GM19324 (cell line): ENCODE data around the gene SEC11A.
A peak's percentile ranks its signal among the peaks of the same experiment; 100 is the strongest.
"Not testable (repeated sequence)": the region's sequence is repeated elsewhere in the genome, so short reads cannot be mapped to it uniquely, and the experiment has no call there.

Source experiments
- ATAC-seq: cut with Tn5 transposase; IDR thresholded peaks from one replicate; pipeline ENCODE4 v1.9.1; 2021; ENCODE audit warnings: mild to moderate bottlenecking, moderate library complexity; ENCODE audit not compliant: unreplicated experiment, low FRiP score

SEC11A gene

DNA sequence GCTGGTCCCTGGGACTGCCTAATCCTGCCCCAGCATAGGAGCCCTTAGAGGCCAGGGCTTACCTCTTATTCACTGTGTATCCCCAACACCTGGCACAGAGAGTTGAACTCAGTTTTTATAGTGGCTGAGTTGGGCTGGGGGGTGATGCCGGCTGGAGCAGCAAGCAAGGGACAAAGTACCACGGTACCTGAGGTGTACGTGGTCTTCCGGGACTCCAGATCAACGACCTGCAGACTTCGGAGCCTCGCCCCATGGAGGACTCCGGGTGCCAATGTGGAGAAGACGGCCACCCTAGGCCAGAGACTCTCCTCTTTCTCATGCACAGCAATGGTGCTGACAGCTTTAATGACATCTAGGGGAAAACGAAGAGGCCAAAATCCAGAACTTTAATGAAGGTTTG lies 69.9 kb downstream of the SEC11A start:
- ATAC-seq: no peak

DNA sequence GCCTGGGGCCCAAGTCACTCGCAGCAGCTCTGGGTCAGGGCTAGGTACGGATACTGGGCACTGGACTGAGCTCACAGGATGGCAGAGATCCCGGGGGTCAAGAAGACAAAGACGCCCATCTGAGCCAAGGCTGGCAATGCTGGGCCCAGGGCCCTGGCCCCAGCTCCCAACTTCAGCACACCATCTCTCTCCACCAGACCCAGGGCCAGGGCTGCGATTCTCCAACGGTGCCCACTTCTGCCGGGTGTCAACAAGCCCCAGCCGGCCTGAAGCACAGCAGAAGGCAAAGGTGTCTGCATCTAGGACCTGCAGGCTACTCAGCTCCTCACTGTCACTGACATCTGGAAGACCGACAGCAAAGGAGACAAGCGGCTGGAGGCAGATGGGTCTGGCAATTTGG lies 70.4 kb downstream of the SEC11A start:
- no peak for ATAC-seq

GRCh38 chr15:84643838-84644237 lies 72.1 kb downstream of the SEC11A start:
- no peak for ATAC-seq

- not testable (repeated sequence) for ATAC-seq
These were observed 73.3 kb downstream of the SEC11A start for GRCh38 chr15:84642640-84643039.

DNA sequence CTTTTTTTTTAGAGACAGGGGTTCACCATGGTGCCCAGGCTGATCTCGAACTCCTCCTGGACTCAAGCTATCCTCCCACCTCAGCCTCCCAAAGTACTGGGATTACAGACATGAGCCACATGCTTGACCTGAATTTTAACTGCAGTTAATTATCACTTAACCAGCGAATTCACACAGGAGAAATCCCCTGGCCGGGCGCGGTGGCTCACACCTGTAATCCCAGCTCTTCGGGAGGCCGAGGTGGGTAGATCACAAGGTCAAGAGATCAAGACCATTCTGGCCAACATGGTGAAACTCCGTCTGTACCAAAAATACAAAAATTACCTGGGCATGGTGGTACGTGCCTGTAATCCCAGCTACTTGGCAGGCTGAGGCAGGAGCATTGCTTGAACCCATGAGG lies 74.1 kb downstream of the SEC11A start:
- ATAC-seq: not testable (repeated sequence)

GRCh38 chr15:84638103-84638502 lies 77.8 kb downstream of the SEC11A start:
- ATAC-seq: no peak

DNA sequence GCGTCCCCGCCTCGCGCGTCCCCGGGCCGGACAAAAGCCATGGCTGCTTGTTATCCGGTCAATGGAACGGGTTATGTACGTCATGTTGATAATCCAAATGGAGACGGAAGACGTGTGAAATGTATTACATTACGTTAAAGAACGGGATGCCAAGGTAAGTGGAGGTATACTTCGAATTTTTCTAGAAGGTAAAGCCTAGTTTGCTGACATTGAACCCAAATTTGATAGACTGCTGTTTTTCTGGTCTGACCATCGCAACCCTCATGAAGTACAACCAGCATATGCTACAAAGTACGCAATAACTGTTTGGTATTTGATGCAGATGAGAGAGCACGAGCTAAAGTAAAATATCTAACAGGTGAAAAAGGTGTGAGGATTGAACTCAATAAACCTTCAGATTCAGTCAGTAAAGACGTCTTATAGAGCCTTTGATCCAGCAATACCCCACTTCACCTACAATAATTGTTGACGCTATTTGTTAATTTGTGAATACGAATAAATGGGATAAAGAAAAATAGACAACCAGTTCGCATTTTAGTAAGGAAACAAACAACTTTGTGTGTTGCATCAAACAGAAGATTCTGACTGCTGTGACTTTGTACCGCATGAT lies 81.6 kb downstream of the SEC11A start:
- no peak for ATAC-seq

- ATAC-seq: peak; percentile 50
These were observed 82.4 kb downstream of the SEC11A start for GRCh38 chr15:84633311-84634227.

GRCh38 chr15:84631706-84632272 lies 84.2 kb downstream of the SEC11A start:
- ATAC-seq: no peak

GRCh38 chr15:84629033-84629432 lies 86.9 kb downstream of the SEC11A start:
- ATAC-seq: no peak

DNA sequence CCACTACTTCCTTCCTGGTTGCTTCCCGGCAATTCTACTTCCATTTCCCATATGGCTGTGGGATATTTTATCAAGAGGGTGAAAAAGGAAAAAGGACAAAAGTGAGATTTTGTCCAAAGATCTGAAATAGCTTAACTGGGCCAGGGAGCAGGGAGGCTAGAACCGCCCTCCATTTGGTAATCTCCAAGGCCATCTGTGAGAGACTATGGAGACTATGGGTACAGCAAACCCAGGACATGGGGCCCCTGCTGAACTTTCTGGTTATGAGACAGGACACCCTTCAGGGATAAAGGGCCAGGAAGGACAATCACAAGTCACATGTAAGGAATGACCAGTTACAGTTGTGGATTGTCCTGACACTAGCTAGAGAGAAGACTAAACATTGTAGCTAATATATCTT lies 90.8 kb downstream of the SEC11A start:
- no peak for ATAC-seq

- no peak for ATAC-seq
These were observed 91.6 kb downstream of the SEC11A start for GRCh38 chr15:84624359-84624758.

GRCh38 chr15:84621358-84621979 lies 94.5 kb downstream of the SEC11A start:
- no peak for ATAC-seq

GRCh38 chr15:84620626-84621025 lies 95.3 kb downstream of the SEC11A start:
- ATAC-seq: no peak
